ENCODE results near the gene HSPA12B. TPM values are rescaled to one million over a fixed set of nuclear protein-coding genes. Genes with fewer than 3 reads are reported as not detected.

Gene HSPA12B
- total RNA-seq (ENCODE audit: low replicate concordance) = 0.18 and 8.3 TPM in 2 replicates

- H3K4me3 ChIP-seq (ENCODE audit: low read depth, low read length) = no peak within 1 kb of the TSS
- no peak for TF ChIP-seq CTCF (IDR thresholded peaks at IDR 0.05; ENCODE audit: insufficient read depth, low read length)
- DNase-seq (ENCODE audit: low read depth) = no peak
Observed at GRCh38 chr20:3732327-3733118, at the start of gene HSPA12B. Gene HSPA12B (plus strand): TSS chr20:3732685. CDS start chr20:3738675, 5,990 bp downstream.

GRCh38 chr20:3685341-3685740, 47.1 kb upstream of the HSPA12B start:
- H3K4me3 ChIP-seq (ENCODE audit: low read depth, low read length) = no peak overlapping the region
- DNase-seq (ENCODE audit: low read depth) = no peak
- no peak for TF ChIP-seq CTCF (IDR thresholded peaks at IDR 0.05; ENCODE audit: insufficient read depth, low read length)

- no peak for TF ChIP-seq CTCF (IDR thresholded peaks at IDR 0.05; ENCODE audit: insufficient read depth, low read length)
- DNase-seq (ENCODE audit: low read depth) = no peak
- H3K4me3 ChIP-seq (ENCODE audit: low read depth, low read length) = no peak overlapping the region
Observed at GRCh38 chr20:3686421-3686820, 46.1 kb upstream of the HSPA12B start.

- TF ChIP-seq CTCF (IDR thresholded peaks at IDR 0.05; ENCODE audit: insufficient read depth, low read length) = no peak
- H3K4me3 ChIP-seq (ENCODE audit: low read depth, low read length) = no peak overlapping the region
- peak; percentile 97 for DNase-seq (ENCODE audit: low read depth)
Observed at GRCh38 chr20:3686867-3687321, 45.6 kb upstream of the HSPA12B start.

- peak; percentile 80 for DNase-seq (ENCODE audit: low read depth)
- TF ChIP-seq CTCF (IDR thresholded peaks at IDR 0.05; ENCODE audit: insufficient read depth, low read length) = no peak
- H3K4me3 ChIP-seq (ENCODE audit: low read depth, low read length) = no peak overlapping the region
Observed at GRCh38 chr20:3687655-3688054, 44.8 kb upstream of the HSPA12B start.

- no peak for TF ChIP-seq CTCF (IDR thresholded peaks at IDR 0.05; ENCODE audit: insufficient read depth, low read length)
- no peak overlapping the region for H3K4me3 ChIP-seq (ENCODE audit: low read depth, low read length)
- DNase-seq (ENCODE audit: low read depth) = no peak
Observed at GRCh38 chr20:3689978-3690377, 42.5 kb upstream of the HSPA12B start.

Measured in fibroblast of the aortic adventitia (primary cell).